Measurements from ENCODE around the gene SLC27A4.
A peak's percentile ranks its signal among the peaks of the same experiment; 100 is the strongest.

The SLC27A4 gene

GRCh38 chr9:128392302-128393144, 52.2 kb downstream of the SLC27A4 start:
- no peak for DNase-seq

GRCh38 chr9:128393145-128393775, 52.9 kb downstream of the SLC27A4 start:
- peak in 1 of 2 experiments; percentile 60 for DNase-seq

- DNase-seq = peak in 1 of 2 experiments; percentile 31
Observed at GRCh38 chr9:128393970-128394369, 53.6 kb downstream of the SLC27A4 start.

GRCh38 chr9:128394379-128395168, 54.2 kb downstream of the SLC27A4 start:
- DNase-seq = no peak

GRCh38 chr9:128396970-128397613, 56.8 kb downstream of the SLC27A4 start:
- no peak for DNase-seq

- no peak for DNase-seq
Observed at GRCh38 chr9:128397831-128398230, 57.5 kb downstream of the SLC27A4 start.

GRCh38 chr9:128399861-128400260, 59.5 kb downstream of the SLC27A4 start:
- no peak for DNase-seq

GRCh38 chr9:128404560-128404959, 64.2 kb downstream of the SLC27A4 start:
- DNase-seq = no peak

- no peak for DNase-seq
Observed at GRCh38 chr9:128405077-128405779, 64.9 kb downstream of the SLC27A4 start.

GRCh38 chr9:128405780-128406171, 65.4 kb downstream of the SLC27A4 start:
- no peak for DNase-seq

GRCh38 chr9:128406848-128407391, 66.6 kb downstream of the SLC27A4 start:
- no peak for DNase-seq

- DNase-seq = no peak
Observed at GRCh38 chr9:128408963-128409431, 68.7 kb downstream of the SLC27A4 start.

- no peak for DNase-seq
Observed at GRCh38 chr9:128409450-128409849, 69.1 kb downstream of the SLC27A4 start.

GRCh38 chr9:128409978-128410377, 69.7 kb downstream of the SLC27A4 start:
- DNase-seq = no peak

All from NCI-H526 (cell line).